NCI-H2196 (cell line): ENCODE data around the gene C14orf180.
"Not testable (repeated sequence)": the region's sequence is repeated elsewhere in the genome, so short reads cannot be mapped to it uniquely, and the experiment has no call there.

Experiments
- DNase-seq: peaks from one replicate; lab custom pipeline; 2025; ENCODE audit not compliant: unreplicated experiment; lab: John Stamatoyannopoulos, UW

Gene C14orf180

GRCh38 chr14:104604458-104605449 lies 25.2 kb downstream of the C14orf180 start, which contains the start of gene TMEM179:
TSS of gene TMEM179 (minus strand) at chr14:104604772. CDS start at chr14:104604741, 31 bp downstream.
- peak; percentile 37 for DNase-seq

- no peak for DNase-seq
Observed at GRCh38 chr14:104609666-104610065, 30.1 kb downstream of the C14orf180 start.

GRCh38 chr14:104610749-104611310 lies 31.3 kb downstream of the C14orf180 start:
- DNase-seq: no peak

- DNase-seq: no peak
Observed at GRCh38 chr14:104611881-104612280, 32.3 kb downstream of the C14orf180 start.

GRCh38 chr14:104614126-104614812 lies 34.7 kb downstream of the C14orf180 start:
- DNase-seq: no peak

- DNase-seq: no peak
Observed at GRCh38 chr14:104624939-104625338, 45.4 kb downstream of the C14orf180 start.

- no peak for DNase-seq
Observed at GRCh38 chr14:104632781-104633180, 53.2 kb downstream of the C14orf180 start.

- DNase-seq: no peak
Observed at GRCh38 chr14:104633276-104634137, 53.9 kb downstream of the C14orf180 start.

GRCh38 chr14:104634138-104634760 lies 54.7 kb downstream of the C14orf180 start:
- no peak for DNase-seq

- no peak for DNase-seq
Observed at GRCh38 chr14:104634886-104635570, 55.5 kb downstream of the C14orf180 start.

GRCh38 chr14:104635717-104636116 lies 56.2 kb downstream of the C14orf180 start:
- DNase-seq: no peak

GRCh38 chr14:104636131-104636530 lies 56.6 kb downstream of the C14orf180 start:
- DNase-seq: no peak

GRCh38 chr14:104636846-104637545 lies 57.4 kb downstream of the C14orf180 start:
- not testable (repeated sequence) for DNase-seq

- DNase-seq: no peak
Observed at GRCh38 chr14:104637546-104638003, 58.0 kb downstream of the C14orf180 start.

GRCh38 chr14:104638190-104638589 lies 58.6 kb downstream of the C14orf180 start:
- DNase-seq: no peak

- DNase-seq: no peak
Observed at GRCh38 chr14:104638927-104639450, 59.4 kb downstream of the C14orf180 start.

GRCh38 chr14:104639471-104639870 lies 59.9 kb downstream of the C14orf180 start:
- no peak for DNase-seq
